IPS-18a (cell line): ENCODE data around the gene MYRIP.

Source experiments
- H3K27ac ChIP-seq: one replicate; pipeline ENCODE4 v1.5.1; 2013; ENCODE audit warnings: low read length
- H3K27me3 ChIP-seq: one replicate; pipeline ENCODE4 v1.6.1; 2013; ENCODE audit warnings: mild to moderate bottlenecking, low read length; ENCODE audit not compliant: control insufficient read depth, insufficient read depth
- H3K36me3 ChIP-seq: one replicate; pipeline ENCODE4 v1.6.1; 2013; ENCODE audit warnings: low read depth, low read length; ENCODE audit not compliant: control insufficient read depth
- H3K4me1 ChIP-seq: one replicate; pipeline ENCODE4 v1.6.1; 2013; ENCODE audit warnings: low read depth, low read length; ENCODE audit not compliant: control insufficient read depth
- H3K4me3 ChIP-seq: one replicate; pipeline ENCODE4 v1.5.1; 2013; ENCODE audit warnings: low read length
- H3K9ac ChIP-seq: one replicate; pipeline ENCODE4 v1.6.1; 2013; ENCODE audit warnings: mild to moderate bottlenecking, low read length, moderate library complexity
- H3K9me3 ChIP-seq: one replicate; pipeline ENCODE4 v1.6.1; 2013; ENCODE audit warnings: low read depth, low read length; ENCODE audit not compliant: control insufficient read depth

The MYRIP gene

GRCh38 chr3:40143283-40144090 is 334.1 kb downstream of the MYRIP start:
- no peak overlapping the region for H3K4me3 ChIP-seq
- H3K27ac ChIP-seq, result no peak overlapping the region
- no peak overlapping the region for H3K9ac ChIP-seq
- no peaks in the 10 kb centered on the region for H3K36me3 ChIP-seq
- no peaks in the 10 kb centered on the region for H3K4me1 ChIP-seq
- H3K27me3 ChIP-seq, result no peaks in the 10 kb centered on the region
- no peaks in the 10 kb centered on the region for H3K9me3 ChIP-seq

- Histone ChIP-seq H3K27ac (no peak overlapping the region), H3K4me3 (no peak overlapping the region), H3K9me3 (no peaks in the 10 kb centered on the region), H3K36me3 (no peaks in the 10 kb centered on the region), H3K27me3 (no peaks in the 10 kb centered on the region), H3K9ac (no peak overlapping the region), H3K4me1 (no peaks in the 10 kb centered on the region)
Observed at GRCh38 chr3:40148827-40149226, 339.4 kb downstream of the MYRIP start.

DNA sequence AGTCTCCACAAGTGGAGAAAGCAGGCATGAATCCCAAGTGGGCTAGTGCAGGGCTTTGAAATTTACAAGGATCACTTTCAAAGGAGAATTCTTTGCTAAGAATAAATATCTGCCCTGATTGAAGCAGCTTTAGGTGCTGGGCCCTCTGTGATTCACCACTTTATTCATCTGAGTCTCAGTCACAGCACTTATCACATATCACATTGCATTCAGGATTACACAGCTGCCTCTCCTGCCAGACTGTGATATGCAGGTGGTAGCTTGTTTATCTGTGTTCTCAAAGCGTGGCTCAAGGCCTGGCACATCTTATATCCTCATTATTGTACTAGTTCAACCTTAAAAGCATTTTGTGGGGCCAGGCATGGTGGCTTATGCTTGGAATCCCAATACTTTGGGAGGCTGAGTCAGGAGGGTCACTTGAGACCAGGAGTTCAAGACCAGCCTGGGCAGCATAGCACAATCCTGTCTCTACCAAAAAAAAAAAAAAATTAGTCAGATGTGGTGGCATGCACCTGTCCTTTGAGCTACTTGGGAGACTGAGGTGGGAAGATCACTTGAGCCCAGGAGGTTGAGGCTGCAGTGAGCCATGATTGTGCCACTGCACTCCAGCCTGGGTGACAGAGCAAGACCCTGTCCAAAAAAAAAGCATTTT is 343.2 kb downstream of the MYRIP start:
- H3K9ac ChIP-seq, result no peak overlapping the region
- H3K4me1 ChIP-seq, result no peaks in the 10 kb centered on the region

DNA sequence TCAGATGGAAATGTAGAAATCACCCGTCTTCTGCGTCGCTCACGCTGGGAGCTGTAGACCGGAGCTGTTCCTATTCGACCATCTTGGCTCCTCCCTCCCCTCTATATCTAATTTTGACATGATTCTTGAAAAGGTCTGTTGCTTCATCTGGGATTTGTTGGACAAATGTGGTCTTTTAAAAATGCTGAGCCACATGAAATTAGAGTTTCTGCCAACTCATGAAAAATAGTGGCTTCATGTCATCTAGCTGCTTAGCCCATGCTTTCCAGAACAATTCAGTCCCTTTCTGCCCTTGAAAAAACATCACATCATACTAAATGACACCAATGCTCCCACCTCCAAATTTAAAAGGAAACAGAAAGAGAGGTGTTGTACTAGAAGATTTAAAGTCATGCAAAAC is 351.5 kb downstream of the MYRIP start:
- Histone ChIP-seq H3K4me1 (no peaks in the 10 kb centered on the region), H3K9me3 (no peaks in the 10 kb centered on the region), H3K27ac (no peak overlapping the region), H3K4me3 (no peak overlapping the region), H3K9ac (no peak overlapping the region), H3K27me3 (no peaks in the 10 kb centered on the region), H3K36me3 (no peaks in the 10 kb centered on the region)

More for the DNA sequence above, 343.2 kb downstream of the MYRIP start:
- Histone ChIP-seq H3K27ac (no peak overlapping the region), H3K4me3 (no peak overlapping the region), H3K36me3 (no peaks in the 10 kb centered on the region), H3K27me3 (no peaks in the 10 kb centered on the region), H3K9me3 (no peaks in the 10 kb centered on the region)

- no peak overlapping the region for H3K27ac ChIP-seq
- no peaks in the 10 kb centered on the region for H3K36me3 ChIP-seq
- H3K27me3 ChIP-seq, result no peaks in the 10 kb centered on the region
Observed at GRCh38 chr3:40162616-40163015, 353.2 kb downstream of the MYRIP start.

GRCh38 chr3:40166997-40167396 is 357.6 kb downstream of the MYRIP start:
- Histone ChIP-seq H3K9me3 (no peaks in the 10 kb centered on the region), H3K4me3 (no peak overlapping the region), H3K27ac (no peak overlapping the region), H3K27me3 (no peaks in the 10 kb centered on the region), H3K4me1 (no peaks in the 10 kb centered on the region), H3K9ac (no peak overlapping the region), H3K36me3 (no peaks in the 10 kb centered on the region)

More at GRCh38 chr3:40162616-40163015, 353.2 kb downstream of the MYRIP start:
- H3K4me1 ChIP-seq, result no peaks in the 10 kb centered on the region
- no peaks in the 10 kb centered on the region for H3K9me3 ChIP-seq
- no peak overlapping the region for H3K4me3 ChIP-seq
- H3K9ac ChIP-seq, result no peak overlapping the region

DNA sequence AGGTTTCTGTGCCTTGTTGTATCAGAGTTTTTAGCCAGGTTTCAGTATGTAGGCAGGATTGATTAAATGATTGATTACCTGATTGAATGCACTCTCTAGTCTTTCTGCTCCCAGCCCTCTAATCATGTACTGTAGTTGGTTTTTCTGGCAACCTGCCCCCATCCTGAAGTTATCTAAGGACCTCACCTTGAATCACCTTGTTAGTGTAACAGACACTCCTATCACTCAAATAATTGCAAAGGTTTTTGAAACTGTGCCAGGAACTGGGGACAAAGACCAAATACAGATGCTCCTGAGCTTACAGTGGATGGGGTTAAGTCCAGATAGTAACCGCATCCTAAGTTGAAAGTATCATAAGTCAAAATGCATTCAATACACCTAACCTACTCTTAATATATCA is 358.5 kb downstream of the MYRIP start:
- H3K27ac ChIP-seq, result no peak overlapping the region
- H3K9ac ChIP-seq, result no peak overlapping the region
- no peak overlapping the region for H3K4me3 ChIP-seq
- H3K27me3 ChIP-seq, result no peaks in the 10 kb centered on the region
- no peaks in the 10 kb centered on the region for H3K36me3 ChIP-seq
- H3K9me3 ChIP-seq, result no peaks in the 10 kb centered on the region
- no peaks in the 10 kb centered on the region for H3K4me1 ChIP-seq

DNA sequence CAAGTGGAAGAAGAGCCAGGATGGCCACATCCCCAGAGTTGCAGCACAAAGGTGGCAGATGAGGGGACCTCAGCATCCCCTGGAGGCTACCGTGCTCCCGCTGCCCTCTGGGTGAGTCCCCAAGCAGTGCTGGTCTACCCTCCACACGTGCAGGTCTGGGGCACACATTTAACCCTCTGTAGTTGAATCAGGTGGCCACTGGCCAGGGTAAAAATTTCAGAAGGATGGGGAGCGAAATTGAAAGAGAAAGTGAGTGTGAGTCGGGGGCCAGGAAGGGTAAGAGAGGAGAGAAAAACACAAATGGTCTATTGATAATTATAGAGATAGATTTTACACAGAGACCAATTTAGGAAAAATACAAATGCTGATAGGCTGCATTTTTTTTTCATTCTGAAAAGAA is 360.6 kb downstream of the MYRIP start:
- no peaks in the 10 kb centered on the region for H3K4me1 ChIP-seq
- no peaks in the 10 kb centered on the region for H3K27me3 ChIP-seq
- H3K9me3 ChIP-seq, result no peaks in the 10 kb centered on the region
- H3K36me3 ChIP-seq, result no peaks in the 10 kb centered on the region
- H3K9ac ChIP-seq, result no peak overlapping the region
- H3K27ac ChIP-seq, result no peak overlapping the region
- no peak overlapping the region for H3K4me3 ChIP-seq

- H3K4me3 ChIP-seq, result no peak overlapping the region
- no peak overlapping the region for H3K27ac ChIP-seq
- no peaks in the 10 kb centered on the region for H3K27me3 ChIP-seq
- no peaks in the 10 kb centered on the region for H3K9me3 ChIP-seq
- H3K36me3 ChIP-seq, result no peaks in the 10 kb centered on the region
- no peak overlapping the region for H3K9ac ChIP-seq
- no peaks in the 10 kb centered on the region for H3K4me1 ChIP-seq
Observed at GRCh38 chr3:40170395-40170794, 361.0 kb downstream of the MYRIP start.

GRCh38 chr3:40172560-40172959 is 363.2 kb downstream of the MYRIP start:
- H3K27me3 ChIP-seq, result no peaks in the 10 kb centered on the region
- no peak overlapping the region for H3K4me3 ChIP-seq
- H3K36me3 ChIP-seq, result no peaks in the 10 kb centered on the region
- H3K4me1 ChIP-seq, result no peaks in the 10 kb centered on the region
- H3K9me3 ChIP-seq, result no peaks in the 10 kb centered on the region
- H3K27ac ChIP-seq, result no peak overlapping the region
- no peak overlapping the region for H3K9ac ChIP-seq

DNA sequence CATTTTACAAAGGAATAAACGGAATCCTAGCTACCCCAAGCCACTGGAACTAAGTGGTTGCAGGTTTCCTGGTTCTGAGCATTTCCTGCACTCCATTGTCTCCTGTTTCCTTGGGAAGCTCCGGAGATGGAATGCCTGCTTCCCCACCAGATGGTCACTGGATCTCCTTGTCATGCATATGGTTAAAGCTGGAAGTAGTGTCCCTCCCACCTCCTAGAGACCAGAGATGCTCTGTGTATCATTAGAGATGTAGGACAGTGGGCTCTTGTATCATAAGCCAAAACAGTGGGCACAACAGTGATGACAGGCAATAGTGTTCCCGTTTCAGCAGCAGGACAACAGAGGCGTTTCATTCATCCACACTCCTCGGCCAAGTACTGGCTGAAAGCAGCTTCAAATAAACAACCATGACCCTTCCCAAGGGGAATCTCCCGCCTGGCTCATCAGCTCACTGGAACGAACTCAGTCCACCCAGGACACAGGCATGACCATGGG is 363.9 kb downstream of the MYRIP start:
- H3K4me1 ChIP-seq, result no peaks in the 10 kb centered on the region
- H3K9ac ChIP-seq, result no peak overlapping the region
- H3K9me3 ChIP-seq, result no peaks in the 10 kb centered on the region
- no peaks in the 10 kb centered on the region for H3K36me3 ChIP-seq
- no peak overlapping the region for H3K27ac ChIP-seq
- H3K27me3 ChIP-seq, result no peaks in the 10 kb centered on the region
- no peak overlapping the region for H3K4me3 ChIP-seq
